Thoracic aorta (tissue), 2 donors: ENCODE data around the gene PSD. TPM values are rescaled to one million over a fixed set of nuclear protein-coding genes. Genes with fewer than 3 reads are reported as not detected.

ENCODE experiments used
- ATAC-seq: fragments of 150-250 bp; one replicate; pipeline ENCODE4 v1.8.0; 2017; ENCODE audit warnings: low read depth; ENCODE audit not compliant: insufficient number of reproducible peaks, low FRiP score
- DNase-seq: peaks from one replicate; pipeline ENCODE4 v3.0.0-alpha.2; 2020; ENCODE audit warnings: low spot score
- H3K27ac ChIP-seq, 2 donors: fragments of 200-600 bp; sonication (generic); 1 replicate in 1 of 2; 2 replicates in 1 of 2; pipeline ENCODE4 v1.5.1; 2016; ENCODE audit warnings: mild to moderate bottlenecking in 2 of 2, moderate library complexity in 2 of 2
- H3K27me3 ChIP-seq: fragments of 200-600 bp; sonication (generic); replicated peaks from 2 replicates; pipeline ENCODE4 v1.6.0; 2016; ENCODE audit warnings: mild to moderate bottlenecking; ENCODE audit not compliant: insufficient read depth
- H3K36me3 ChIP-seq: fragments of 200-600 bp; sonication (generic); one replicate; pipeline ENCODE4 v1.5.1; 2016
- H3K4me1 ChIP-seq, 2 donors: fragments of 200-600 bp; sonication (generic); 1 replicate in 1 of 2; 2 replicates in 1 of 2; pipeline versions ENCODE4 v1.5.1 to v1.6.0; 2016; ENCODE audit warnings: low read depth in 2 of 2, mild to moderate bottlenecking in 1 of 2; ENCODE audit not compliant: control insufficient read depth in 1 of 2
- H3K4me3 ChIP-seq: fragments of 200-600 bp; sonication (generic); 2 replicates; pipeline ENCODE4 v1.5.1; 2016; ENCODE audit warnings: mild to moderate bottlenecking
- H3K9me3 ChIP-seq: fragments of 200-600 bp; sonication (generic); 2 replicates; pipeline ENCODE4 v1.5.1; 2016
- CTCF ChIP-seq: fragments of 200-600 bp; sonication (generic); IDR thresholded peaks from one replicate; pipeline ENCODE4 v1.5.1; 2019; ENCODE audit warnings: antibody characterized with exemption
- total RNA-seq, 2 donors: library from RNA; depleted of rRNA; stranded (reverse); fragments of >200 nt; gene quantifications; one replicate each; pipeline versions ENCODE4 v1.1.0 to v1.2.3, GENCODE V29; 2016

Gene PSD
- total RNA-seq, 2 donors from 2014 or later, result 0.21 TPM; not detected in 1

DNA sequence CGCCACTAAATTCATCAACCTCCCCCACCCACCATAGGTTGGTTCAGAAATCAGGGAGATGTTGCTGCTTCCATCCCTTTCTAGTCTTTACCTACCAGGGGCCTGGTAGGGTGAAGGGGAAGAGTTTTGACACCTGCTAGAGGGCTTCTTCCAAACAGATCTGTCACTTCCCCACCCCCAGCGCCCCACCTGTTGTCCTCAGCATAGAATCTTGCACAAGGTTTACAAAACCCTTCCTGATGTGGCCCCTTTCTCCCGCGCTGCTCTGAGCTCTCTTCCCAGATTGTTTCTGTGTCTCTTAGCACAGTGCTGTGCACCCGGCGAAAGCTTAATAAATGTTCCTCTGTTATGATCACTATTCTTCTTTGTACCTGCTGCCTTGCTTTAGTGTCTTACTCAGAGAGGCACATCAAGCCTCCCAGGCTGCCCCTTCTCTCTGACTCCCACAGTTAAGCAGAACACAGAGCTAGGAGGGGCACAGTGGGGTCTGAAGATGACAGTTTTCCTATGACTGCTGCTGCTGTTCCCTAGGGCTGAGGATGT, 44.0 kb upstream of the PSD start:
- no peak for TF ChIP-seq CTCF
- H3K27ac ChIP-seq, result no peak overlapping the region
- no peak overlapping the region for H3K4me3 ChIP-seq
- ATAC-seq, result no peak
- no peaks in the 10 kb centered on the region for H3K9me3 ChIP-seq
- peaks cover 4 to 14% of the 10 kb centered on the region in 2 donors for H3K4me1 ChIP-seq
- no peaks in the 10 kb centered on the region for H3K36me3 ChIP-seq
- no peak for DNase-seq
- H3K27me3 ChIP-seq, result no peaks in the 10 kb centered on the region

DNA sequence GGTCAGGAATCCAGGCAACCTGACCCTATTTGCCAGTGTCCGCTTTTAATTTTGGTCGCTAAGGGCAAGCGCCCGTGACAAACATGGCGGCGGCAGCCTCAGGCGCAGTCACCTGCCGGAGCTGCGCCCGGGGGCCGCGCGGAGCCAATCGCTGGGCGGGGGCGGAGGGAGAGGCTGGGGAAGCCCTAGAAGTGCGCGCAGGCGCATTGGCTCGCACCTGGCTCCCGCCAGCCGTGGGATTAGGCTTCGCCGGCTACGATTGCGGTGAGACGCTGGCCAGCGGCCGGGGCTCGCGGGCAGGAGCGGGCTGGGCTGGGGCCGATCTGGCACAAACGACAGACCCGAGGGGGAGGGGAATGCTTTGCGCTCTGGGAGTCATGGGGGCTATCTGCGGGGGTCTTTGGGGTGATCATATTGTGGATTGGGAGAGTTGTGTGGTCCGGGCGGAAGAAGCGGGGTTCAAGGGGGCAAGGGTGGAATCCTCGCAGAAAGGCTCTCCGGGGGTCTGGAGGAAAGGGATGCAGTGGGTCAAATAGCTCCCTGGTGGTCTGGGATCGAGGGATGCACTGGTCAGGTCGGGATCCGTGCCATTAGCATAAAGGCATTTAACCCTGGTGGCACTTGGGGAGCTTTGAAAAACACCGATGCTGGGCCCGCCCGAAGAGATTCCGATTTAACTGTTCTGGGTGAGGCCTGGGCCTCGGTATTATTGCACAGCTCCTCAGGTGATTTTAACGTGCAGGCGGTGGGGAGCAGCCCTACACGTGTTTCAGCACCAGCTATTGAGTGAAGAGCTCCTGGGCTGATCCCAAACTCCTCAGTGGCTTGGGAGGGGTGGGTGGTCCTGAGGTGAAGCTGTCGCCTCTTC, 42.8 kb upstream of the PSD start:
- H3K27ac ChIP-seq, result no peak overlapping the region
- peak; percentile 65 for ATAC-seq

GRCh38 chr10:102460836-102461186, 42.2 kb upstream of the PSD start:
- no peak overlapping the region for H3K27ac ChIP-seq
- peak; percentile 39 for ATAC-seq
- no peaks in the 10 kb centered on the region for H3K36me3 ChIP-seq
- peaks cover 4 to 14% of the 10 kb centered on the region in 2 donors for H3K4me1 ChIP-seq
- no peaks in the 10 kb centered on the region for H3K27me3 ChIP-seq
- DNase-seq, result no peak
- TF ChIP-seq CTCF, result no peak
- peak overlapping the region; percentile 77 for H3K4me3 ChIP-seq
- no peaks in the 10 kb centered on the region for H3K9me3 ChIP-seq

More for the DNA sequence above, 42.8 kb upstream of the PSD start:
- TF ChIP-seq CTCF, result no peak
- DNase-seq, result peak; percentile 49
- peaks cover 4 to 14% of the 10 kb centered on the region in 2 donors for H3K4me1 ChIP-seq
- peak overlapping the region; percentile 77 for H3K4me3 ChIP-seq
- no peaks in the 10 kb centered on the region for H3K36me3 ChIP-seq
- H3K9me3 ChIP-seq, result no peaks in the 10 kb centered on the region
- no peaks in the 10 kb centered on the region for H3K27me3 ChIP-seq

- H3K27me3 ChIP-seq, result no peaks in the 10 kb centered on the region
- H3K27ac ChIP-seq, result no peak overlapping the region
- no peak for TF ChIP-seq CTCF
- H3K36me3 ChIP-seq, result no peaks in the 10 kb centered on the region
- peaks cover 4 to 14% of the 10 kb centered on the region in 2 donors for H3K4me1 ChIP-seq
- DNase-seq (no peak), ATAC-seq (no peak)
- H3K9me3 ChIP-seq, result no peaks in the 10 kb centered on the region
- H3K4me3 ChIP-seq, result no peak overlapping the region
These were observed 40.1 kb upstream of the PSD start for GRCh38 chr10:102458656-102459055.

- Histone ChIP-seq H3K27me3 (no peaks in the 10 kb centered on the region), H3K4me3 (no peak overlapping the region), H3K36me3 (no peaks in the 10 kb centered on the region), H3K27ac (no peak overlapping the region), H3K4me1 (peaks cover 4 to 14% of the 10 kb centered on the region in 2 donors), H3K9me3 (no peaks in the 10 kb centered on the region)
- no peak for TF ChIP-seq CTCF
- ATAC-seq (no peak), DNase-seq (no peak)
These were observed 39.1 kb upstream of the PSD start for GRCh38 chr10:102457591-102458150.
